Stimulated activated CD8-positive, alpha-beta memory T cell treated with anti-CD3 and anti-CD28 coated beads, Interleukin-7, amount 100 ng/mL, for 48 hours (primary cell): Measurements from ENCODE around the gene KMT5B.
"Not testable (repeated sequence)": the region's sequence is repeated elsewhere in the genome, so short reads cannot be mapped to it uniquely, and the experiment has no call there.

Source experiments
- DNase-seq, 2 donors: peaks; one replicate each; pipeline ENCODE4 v3.0.0-alpha.2; 2020; ENCODE audit warnings: low read depth in 1 of 2; ENCODE audit errors: extremely low read depth in 1 of 2

The KMT5B gene

DNA sequence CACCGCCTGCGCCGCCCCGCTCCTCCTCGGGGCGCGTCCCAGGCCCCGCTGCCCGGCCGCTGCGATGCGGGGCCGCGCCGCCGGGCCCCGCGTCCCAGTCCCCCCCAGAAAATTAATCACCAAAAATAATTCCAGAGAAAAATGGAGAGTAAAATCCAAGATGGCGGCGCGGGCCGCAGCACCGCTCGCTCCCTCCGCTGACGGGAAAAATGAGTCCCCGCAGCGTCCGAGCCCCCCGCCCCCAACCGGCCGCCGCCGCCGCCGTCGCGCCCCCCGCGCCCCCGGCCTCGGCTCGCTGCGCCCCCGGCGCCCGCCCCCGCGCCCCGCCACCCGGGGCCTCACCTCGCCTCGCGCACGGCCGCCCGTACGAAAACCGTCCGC lies at the start of gene KMT5B:
TSS of gene KMT5B (minus strand) at position 162 of the 381 bp plus-strand sequence. CDS start 23,220 bp downstream, outside the sequence.
- no peak for DNase-seq

DNA sequence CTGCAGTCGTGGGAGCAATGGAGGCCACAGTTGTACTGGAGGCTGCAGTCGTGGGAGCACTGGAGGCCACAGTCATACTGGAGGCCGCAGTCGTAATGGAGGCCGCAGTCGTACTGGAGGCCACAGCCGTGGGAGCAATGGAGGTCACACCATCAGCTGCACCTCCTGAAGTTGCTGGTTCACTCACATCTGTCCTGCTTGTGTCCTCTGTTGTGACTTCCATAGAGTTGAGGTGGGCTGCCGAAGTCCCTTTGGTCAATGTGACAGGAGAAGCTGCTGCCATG lies 49.4 kb upstream of the KMT5B start:
- no peak for DNase-seq

DNA sequence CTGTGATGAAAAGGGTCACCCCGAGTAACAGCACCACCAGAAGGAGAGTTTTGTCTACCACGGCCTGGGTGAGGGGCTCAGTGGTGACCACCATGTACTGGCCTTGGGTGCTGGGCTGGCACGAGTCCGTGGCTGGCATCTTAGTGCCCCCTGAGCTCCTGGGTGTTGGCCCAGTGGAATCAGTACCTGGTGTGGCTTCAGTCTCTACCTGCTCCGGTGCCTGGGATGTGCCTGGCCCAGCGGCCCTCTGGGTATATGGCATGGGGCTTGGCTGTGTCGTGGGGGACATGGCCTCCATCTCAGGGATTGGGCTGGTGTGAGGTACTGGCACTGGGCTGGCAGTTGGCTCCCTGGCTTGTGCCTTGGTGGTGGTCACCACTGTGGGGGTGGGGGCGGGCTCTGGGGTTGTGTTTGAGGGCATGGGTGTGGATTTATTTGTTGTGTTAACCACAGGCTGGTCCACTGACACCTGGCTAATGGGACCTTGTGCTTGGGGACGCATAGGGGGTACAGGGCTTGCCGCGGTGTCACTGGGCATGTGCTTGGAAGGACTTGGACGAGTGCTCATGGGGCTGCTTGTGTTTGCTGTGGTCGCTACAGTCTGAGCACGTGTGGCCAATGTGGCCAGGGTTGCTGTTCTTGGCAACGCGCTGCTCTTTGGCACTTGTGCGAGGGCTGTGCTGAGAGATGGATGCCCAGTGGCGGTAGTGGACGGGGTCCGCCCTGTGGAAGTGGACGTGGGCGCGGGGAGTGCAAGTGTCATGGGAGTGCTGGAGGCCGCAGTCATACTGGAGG lies 48.9 kb upstream of the KMT5B start:
- DNase-seq, result no peak

DNA sequence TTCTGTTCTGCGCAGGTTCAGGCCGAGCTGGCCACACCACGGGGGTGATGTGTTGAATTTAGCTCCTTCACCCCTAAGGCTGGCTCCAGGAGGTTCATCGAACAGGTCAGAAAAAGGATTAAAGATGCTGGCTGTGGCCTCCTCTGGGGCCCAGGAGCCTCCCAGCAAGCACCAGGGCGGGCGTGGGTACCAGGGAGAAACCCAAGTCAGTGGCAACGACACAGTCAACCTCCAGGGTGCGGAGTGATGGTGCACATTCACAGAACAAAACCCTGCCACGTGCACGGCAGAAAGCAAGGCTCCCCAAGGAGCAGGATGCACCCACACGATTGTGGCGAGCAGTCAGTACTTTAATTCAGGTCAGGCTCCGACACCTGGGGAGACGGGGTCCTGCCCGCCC lies 47.9 kb upstream of the KMT5B start:
- no peak for DNase-seq

DNA sequence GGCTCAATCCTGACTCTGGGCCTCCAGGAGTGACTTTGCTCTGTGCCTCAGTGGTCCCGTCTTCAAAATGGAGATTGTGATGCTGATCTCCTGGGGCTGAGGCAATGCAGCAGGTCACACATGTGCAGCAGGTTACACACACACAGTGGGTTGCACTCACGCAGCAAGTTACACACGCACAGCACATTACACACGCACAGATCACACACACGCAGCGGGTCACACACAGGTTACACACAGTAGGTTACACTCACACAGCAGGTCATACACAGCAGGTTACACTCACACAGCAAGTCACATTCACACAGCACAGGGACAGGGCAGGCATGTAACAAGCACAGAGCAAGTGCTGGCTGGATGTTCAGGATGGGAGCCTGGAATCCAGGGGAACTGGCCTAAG lies 47.4 kb upstream of the KMT5B start:
- no peak for DNase-seq

DNA sequence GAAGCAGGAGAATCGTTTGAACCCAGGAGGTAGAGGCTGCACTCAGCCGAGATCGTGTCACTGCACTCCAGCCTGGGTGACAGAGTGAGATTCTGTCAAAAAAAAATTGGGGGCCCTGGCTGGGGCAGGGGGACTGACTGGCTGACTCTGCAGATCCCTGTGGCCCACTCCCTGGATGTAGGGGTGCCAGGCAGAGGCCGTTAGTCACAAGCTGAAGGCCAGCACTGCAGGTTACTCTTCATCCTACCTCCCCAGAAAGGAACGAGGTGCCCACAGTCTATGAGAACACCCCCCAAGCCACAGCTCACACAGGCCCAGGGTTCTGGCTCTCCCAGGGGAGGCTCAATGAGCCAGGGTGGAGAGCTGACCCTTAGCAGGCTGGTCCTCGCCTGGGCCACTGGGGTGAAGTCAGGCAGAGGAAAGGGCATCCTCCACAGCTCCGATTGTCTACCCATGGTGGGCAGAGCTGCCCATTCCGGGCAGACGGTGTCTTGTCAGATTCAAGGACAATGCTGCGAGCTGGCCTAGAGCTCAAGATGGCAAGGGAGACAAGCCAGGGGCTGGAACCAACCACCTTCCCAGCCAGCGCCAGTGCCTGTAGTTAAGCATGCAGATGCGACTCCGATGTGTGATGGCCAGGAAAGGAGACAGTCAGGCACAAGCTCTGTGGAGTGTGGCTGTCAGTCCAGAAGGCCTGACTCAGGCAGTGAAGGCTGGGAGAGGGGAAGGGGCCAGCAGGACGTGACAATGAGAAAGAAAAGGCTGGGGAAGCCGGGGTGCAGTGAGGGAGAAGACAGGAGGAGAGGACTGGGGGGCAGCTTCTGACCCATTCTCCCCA lies 46.2 kb upstream of the KMT5B start:
- no peak for DNase-seq

DNA sequence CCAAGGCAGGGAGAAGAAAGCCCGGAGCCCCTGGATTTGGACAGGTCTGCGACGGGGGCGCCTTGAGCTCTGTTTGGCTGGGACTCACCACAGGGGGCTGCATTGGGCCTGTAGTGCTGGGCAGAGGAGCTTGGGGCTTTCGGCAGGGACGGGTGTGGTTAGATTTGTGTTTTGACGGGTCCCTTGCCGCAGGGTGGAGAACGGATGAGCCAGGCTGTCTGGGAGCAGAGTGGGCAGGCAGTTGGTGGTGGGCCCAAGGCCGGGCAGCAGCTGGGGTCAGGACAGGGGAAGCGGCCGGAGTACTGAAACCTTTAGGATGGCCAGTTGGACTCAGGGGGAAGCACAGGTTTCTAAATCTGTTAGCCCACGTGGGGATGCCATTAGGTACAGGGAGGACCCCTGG lies 45.3 kb upstream of the KMT5B start:
- DNase-seq, result no peak

DNA sequence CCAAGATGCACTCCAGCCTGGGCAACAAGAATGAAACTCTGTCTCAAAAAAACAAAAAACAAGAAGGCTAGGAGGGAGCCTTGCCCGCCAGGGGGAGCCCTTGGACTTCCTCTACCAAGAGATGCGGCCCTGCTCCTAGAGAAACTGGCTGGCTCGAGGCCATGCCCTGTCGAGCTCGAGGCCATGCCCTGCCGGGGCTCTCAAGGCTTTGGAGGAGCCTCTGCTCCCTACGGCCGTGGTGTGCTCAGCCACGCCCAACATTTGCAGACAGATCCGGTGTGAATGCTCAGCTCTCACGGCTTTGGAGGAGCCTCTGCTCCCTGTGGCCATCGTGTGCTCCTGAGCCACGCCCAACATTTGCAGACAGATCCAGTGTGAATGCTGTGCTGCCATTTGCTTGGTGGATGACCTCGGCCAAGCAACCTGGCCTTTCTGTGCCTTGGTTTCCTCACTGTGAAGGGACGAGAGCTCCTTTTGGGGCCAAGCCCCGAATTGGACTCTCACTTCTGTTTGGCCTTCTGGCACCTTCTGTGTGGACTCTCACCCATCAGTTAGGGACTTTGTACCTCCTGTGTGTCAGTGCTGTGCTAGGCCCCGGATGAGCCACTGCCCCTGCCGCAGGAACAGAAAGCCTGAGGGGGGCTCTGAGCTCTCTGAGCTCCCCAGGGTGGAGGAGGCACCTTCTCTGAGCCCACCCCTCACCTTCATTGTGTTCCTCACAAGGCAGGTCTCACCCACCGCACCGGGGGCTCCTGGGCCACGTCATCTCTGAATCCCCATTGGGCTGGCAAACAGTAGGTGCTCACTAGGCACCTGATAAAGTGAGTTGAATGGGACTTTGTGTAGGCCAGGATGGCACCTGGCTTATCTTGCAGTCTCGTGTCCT lies 44.6 kb upstream of the KMT5B start:
- DNase-seq, result peak; percentile 72 to 88

DNA sequence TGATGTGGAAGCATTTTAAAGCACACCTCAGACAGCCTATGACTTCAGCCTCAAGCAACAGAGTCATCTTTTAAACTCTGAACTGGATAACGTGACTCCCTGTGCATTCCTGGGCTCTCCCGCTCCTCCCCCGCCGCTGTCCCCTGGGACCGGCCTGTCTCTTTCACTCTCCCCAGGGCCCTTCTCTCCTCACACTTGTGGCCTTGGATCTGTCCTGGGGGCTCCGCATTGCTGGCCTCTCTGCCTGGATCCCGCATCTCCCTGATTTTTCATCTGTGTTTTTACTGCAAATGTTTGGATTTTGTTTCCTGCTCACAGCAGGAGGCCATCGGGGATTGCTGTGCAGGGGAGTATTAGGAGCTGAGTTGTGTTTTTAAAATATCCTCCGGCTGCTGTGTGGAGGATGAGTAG lies 43.2 kb upstream of the KMT5B start:
- no peak for DNase-seq

DNA sequence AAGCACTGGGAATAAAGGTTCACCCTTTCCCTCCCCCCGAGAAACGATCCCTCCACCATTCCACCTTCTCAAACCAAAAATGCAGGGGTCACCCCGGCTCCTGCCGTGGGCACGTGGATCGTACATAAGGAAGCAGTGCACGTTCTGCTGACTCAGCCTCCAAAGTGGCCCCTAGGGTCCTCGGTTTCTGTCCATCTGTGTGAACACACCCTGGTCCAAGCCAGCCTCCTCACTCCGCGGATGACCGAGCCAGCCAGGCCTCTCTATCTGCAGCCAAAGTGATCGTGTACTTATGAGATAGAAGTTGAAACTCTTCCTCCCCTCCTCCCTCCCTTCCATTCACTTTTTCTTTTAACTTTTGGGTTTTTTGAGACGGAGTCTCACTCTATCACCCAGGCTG lies 42.4 kb upstream of the KMT5B start:
- no peak for DNase-seq

DNA sequence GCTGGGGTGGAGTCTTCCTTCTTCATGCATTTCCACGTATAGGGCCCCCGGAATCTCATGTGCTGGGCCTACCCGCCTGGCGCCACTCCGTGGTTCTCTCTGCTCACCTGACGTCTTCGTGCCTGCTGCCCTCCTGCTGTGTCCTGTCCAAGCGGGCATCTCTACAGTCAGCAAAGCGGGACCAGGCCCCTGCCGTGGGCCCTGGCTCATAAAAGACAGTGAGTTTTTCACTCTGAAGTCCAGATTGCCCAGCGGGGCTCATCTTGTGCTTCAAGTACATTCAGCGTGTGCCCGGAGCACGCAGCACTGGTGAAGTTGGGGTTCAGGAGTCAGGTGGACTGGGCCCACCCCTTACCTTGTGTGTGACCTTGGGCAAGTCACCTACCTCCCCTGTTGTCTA lies 41.3 kb upstream of the KMT5B start:
- DNase-seq, result no peak

DNA sequence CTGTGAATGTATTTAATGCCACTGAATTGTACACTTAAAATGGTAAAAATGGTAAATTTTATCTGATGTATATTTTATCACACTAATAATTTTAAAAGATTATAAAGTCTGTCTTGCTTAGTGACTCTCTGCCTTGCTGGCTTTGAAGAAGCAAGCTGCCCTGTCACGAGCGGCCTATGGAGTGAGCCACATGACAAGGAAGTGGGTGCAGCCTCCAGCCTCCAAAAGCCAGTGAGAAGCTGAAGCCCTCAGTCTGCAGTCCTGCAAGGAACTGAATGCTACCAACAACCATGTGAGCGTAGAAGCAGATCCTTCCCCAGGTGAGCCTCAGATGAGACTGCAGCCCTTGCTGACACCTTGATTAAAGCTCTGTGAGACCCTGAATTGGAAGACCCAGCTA lies 38.7 kb upstream of the KMT5B start:
- no peak for DNase-seq

DNA sequence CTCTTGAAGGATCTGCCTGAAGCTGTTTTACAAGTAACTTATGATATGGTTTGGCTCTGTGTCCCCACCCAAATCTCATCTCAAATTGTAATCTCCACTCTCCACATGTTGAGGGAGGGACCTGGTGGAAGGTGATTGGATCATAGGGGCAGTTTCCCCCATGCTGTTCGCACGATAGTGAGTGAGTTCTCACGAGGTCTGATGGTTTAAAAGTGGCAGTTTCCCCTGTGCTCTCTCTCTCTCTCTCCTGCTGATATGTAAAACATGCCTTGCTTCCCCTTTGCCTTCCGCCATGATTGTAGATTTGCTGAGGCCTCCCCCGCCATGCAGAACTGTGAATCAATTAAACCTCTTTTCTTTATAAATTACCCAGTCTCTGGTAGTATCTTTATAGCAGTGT lies 31.8 kb upstream of the KMT5B start:
- DNase-seq, result not testable (repeated sequence)

DNA sequence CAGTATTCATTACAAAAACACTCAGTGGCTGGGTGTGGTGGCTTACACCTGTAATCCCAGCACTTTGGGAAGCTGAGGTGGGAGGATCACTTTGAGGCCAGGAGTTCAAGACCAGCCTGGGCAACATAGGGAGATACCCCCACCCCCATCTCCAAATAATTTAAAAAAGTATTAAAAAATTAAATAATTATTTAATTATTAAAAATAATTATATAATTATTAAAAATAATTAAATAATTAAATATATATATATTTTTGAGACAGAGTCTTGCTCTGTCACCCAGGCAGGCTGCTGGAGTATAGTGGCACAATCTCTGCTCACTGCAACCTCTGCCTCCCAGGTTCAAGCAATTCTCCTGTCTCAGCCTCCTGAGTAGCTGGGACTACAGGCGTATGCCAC lies 30.8 kb upstream of the KMT5B start:
- DNase-seq, result not testable (repeated sequence)

DNA sequence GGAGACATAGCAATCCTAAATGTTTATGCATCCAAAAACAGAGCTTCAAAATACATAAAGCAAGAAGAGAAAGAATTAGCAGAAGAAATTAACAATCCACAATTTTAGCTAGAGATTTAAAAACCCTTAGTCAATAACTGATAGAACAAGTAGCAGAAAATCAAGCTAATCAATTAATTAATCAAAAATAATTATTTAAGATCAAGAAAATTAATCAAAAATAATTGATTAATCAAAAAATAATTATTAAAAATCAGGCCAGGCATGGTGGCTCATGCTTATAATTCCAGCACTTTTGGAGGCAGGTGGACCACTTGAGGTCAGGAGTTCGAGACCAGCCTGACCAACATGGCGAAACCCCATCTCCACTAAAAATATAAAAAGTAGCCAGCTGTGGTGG lies 29.5 kb upstream of the KMT5B start:
- DNase-seq, result no peak

DNA sequence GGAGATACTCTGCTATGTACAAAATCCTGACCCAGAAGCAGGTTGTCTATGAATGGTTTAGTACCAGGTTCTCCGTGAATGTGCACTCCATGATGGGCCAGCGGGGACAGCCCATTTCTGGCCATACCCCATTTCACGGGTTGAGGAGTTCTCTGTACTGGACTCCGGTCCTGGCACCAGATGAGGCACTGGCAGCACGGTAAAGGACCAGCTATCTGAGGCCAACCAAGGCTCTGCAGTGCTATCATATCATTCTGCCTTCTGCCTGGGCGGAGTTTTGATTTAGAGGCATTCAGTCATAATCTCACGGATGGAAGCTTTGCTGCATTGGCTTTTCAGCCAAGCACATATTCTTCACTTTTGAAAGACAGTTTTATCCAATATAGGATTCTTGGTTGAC lies 18.5 kb upstream of the KMT5B start:
- no peak for DNase-seq

DNA sequence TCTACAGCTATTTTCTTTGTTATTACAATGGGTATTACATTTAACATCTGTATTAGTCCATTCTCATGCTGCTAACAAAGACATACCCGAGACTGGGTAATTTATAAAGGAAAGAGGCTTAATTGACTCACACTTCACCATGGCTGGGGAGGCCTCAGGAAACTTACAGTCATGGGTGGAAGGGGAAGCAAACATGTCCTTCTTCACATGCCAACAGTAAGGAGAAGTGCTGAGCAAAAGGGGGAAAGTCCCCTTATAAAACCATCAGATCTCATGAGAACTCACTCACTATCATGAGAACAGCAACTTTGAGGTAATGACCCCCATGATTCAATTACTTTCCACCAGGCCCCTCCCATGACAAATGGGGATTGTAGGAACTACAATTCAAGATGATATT lies 16.5 kb upstream of the KMT5B start:
- no peak for DNase-seq

DNA sequence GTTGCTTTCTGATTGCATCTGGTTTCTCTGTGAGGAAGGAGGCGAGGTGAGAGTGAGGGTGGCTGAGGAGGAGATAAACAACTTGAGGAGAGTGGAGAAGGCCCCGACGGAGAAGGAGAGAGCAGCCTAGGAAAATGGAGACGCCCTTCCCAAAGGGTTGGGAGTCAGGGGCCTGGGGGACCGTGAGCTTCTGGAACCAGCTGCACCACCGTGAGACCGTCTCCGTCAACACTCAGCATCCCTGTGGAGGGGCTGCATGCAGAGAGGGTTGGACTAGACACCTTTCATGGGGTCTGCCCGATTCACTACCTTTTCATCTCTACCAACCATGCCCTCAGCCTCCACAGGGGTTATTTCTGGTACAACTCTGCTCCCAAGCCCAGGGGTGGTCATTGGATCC lies 13.3 kb upstream of the KMT5B start:
- no peak for DNase-seq

DNA sequence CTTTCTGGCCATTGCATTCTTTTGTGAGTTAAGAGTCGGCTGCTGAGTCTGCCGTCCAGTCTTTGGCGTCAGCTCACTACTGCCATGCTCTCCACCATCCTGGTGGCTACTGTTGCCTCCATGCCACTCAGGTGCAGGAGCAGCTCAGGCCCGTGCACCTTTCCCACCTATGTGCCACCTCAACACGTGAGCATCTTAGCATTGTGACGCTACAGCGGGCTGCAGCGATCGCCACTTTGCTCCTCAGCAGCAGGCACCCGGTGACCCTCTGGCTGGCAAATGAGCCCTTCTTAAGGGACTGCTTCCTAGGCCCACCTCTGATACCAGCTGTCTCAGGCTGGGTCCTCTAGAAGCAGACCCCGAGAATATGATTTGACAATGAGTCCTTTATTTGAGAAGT lies 11.5 kb upstream of the KMT5B start:
- no peak for DNase-seq

DNA sequence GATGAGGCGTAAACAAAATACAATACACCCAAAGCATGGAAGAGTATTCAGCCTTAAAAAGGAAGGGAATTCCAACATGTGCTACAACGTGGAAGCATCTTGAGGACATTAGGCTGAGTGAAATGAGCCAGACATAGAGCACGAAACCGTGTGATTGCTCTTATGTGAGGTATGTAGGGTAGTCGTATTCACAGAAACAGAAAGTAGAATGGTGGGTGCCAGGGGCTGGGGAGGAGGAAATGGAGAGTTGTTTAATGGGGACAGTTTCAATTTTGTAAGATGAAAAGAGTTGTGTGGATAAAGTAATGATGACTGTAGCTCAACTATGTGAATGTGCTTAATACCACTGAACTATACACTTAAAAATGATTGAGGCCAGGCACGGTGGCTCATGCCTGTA lies 10.2 kb upstream of the KMT5B start:
- DNase-seq, result no peak

DNA sequence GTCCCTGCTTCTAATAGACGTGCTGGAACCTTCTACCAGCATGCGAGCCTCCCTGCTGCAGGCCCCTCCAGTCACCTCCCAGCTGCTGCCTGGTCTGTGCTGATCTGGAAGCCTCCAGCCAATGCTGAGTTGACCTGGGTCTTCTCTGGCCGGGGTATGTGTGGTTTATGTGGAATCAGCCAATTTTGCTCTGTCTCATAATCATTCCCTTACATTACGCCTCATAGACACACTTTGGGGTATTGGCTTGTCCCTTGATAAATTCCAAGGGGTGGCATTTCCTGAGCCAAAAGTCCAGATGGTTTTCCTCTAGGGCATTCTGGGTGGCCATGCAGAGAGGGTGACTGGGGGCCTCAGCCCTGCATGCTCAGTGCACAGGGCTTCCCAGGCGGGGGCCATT lies 8.3 kb upstream of the KMT5B start:
- no peak for DNase-seq
